Measurements from ENCODE around the gene PARD6G.
A peak's percentile ranks its signal among the peaks of the same experiment; 100 is the strongest.
"Not testable (repeated sequence)": the region's sequence is repeated elsewhere in the genome, so short reads cannot be mapped to it uniquely, and the experiment has no call there.

PARD6G gene

GRCh38 chr18:80247393-80247841, at the start of gene PARD6G:
TSS of gene PARD6G (minus strand) at chr18:80247514. CDS start at chr18:80247348, 166 bp downstream.
- DNase-seq (ENCODE audit: low spot score) = peak; percentile 79

- not testable (repeated sequence) for DNase-seq (ENCODE audit: low spot score)
These were observed 15.1 kb upstream of the PARD6G start for GRCh38 chr18:80262241-80263033.

- DNase-seq (ENCODE audit: low spot score) = no peak
These were observed 12.3 kb upstream of the PARD6G start for GRCh38 chr18:80259610-80260009.

- DNase-seq (ENCODE audit: low spot score) = no peak
These were observed 11.3 kb upstream of the PARD6G start for GRCh38 chr18:80258640-80259039.

- peak; percentile 65 for DNase-seq (ENCODE audit: low spot score)
These were observed 10.5 kb upstream of the PARD6G start for GRCh38 chr18:80257579-80258543.

GRCh38 chr18:80254971-80255500, 7.7 kb upstream of the PARD6G start:
- DNase-seq (ENCODE audit: low spot score) = no peak

- no peak for DNase-seq (ENCODE audit: low spot score)
These were observed 6.7 kb upstream of the PARD6G start for GRCh38 chr18:80253871-80254492.

GRCh38 chr18:80253236-80253635, 5.9 kb upstream of the PARD6G start:
- DNase-seq (ENCODE audit: low spot score) = no peak

GRCh38 chr18:80252136-80252535, 4.8 kb upstream of the PARD6G start:
- DNase-seq (ENCODE audit: low spot score) = no peak

- DNase-seq (ENCODE audit: low spot score) = no peak
These were observed 4.4 kb upstream of the PARD6G start for GRCh38 chr18:80251700-80252099.

GRCh38 chr18:80250740-80251364, 3.5 kb upstream of the PARD6G start:
- no peak for DNase-seq (ENCODE audit: low spot score)

GRCh38 chr18:80249217-80250093, 2.1 kb upstream of the PARD6G start:
- DNase-seq (ENCODE audit: low spot score) = no peak

GRCh38 chr18:80246445-80247392, 595 bp downstream of the PARD6G start:
- DNase-seq (ENCODE audit: low spot score) = no peak

GRCh38 chr18:80245781-80246444, 1.4 kb downstream of the PARD6G start:
- DNase-seq (ENCODE audit: low spot score) = no peak

- DNase-seq (ENCODE audit: low spot score) = no peak
These were observed 2.2 kb downstream of the PARD6G start for GRCh38 chr18:80244956-80245730.

- DNase-seq (ENCODE audit: low spot score) = no peak
These were observed 3.1 kb downstream of the PARD6G start for GRCh38 chr18:80244167-80244566.

GRCh38 chr18:80243204-80243603, 4.1 kb downstream of the PARD6G start:
- no peak for DNase-seq (ENCODE audit: low spot score)

Data from LoVo (cell line).